GM19023 (cell line): Measurements from ENCODE around the gene PRRG4.
"Not testable (repeated sequence)": the region's sequence is repeated elsewhere in the genome, so short reads cannot be mapped to it uniquely, and the experiment has no call there.

Source experiments
- ATAC-seq: cut with Tn5 transposase; IDR thresholded peaks from one replicate; pipeline ENCODE4 v1.9.1; 2021; ENCODE audit warnings: mild to moderate bottlenecking, moderate library complexity; ENCODE audit not compliant: unreplicated experiment

The PRRG4 gene

DNA sequence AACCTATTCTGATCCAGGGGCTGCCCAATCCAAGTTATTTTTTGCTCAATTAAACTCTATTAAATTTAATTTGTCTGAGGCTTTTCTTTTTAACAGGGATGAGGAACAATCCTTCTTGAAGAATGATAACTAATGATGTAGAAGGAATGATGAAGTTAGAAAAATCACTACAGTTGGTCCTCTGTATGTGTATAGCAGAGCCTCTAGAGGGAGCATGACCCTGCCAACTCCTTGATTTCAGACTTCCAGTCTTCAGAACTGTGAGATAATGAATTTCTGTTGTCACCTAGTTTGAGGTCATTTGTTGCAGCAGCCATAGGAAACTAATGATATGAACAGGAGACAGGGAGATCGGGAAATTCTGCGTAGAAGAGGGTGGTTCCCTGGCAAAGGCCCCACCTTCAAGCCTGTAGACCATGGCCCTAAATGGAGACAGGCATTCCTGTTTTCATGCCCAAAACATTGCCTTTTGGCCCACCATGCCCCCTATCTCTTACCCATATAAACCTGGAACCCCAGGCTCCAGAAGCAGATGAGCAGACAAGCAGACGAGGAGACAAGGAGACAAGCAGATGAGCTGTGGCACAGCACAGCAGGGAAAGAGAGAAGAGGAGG is 55.1 kb downstream of the PRRG4 start:
- ATAC-seq, result no peak

DNA sequence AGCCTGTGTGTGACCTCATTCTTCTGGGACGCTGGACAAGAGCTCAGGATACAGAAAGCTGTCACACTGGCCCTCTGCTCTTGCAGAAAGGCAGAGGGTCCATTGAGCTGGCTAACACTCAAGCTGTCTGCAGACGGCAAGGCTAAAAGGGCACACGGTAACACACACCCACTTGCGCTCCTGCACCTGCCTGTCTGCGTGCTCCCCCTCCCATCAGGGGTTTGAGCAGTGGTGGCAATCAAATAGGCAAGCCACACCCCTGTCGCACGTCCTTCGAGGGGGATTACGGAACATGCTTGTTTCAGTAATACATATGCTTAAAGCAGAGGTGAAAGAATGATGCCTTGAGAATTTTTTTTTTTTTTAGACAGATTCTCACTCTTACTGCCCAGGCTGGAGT is 55.8 kb downstream of the PRRG4 start:
- ATAC-seq, result no peak

DNA sequence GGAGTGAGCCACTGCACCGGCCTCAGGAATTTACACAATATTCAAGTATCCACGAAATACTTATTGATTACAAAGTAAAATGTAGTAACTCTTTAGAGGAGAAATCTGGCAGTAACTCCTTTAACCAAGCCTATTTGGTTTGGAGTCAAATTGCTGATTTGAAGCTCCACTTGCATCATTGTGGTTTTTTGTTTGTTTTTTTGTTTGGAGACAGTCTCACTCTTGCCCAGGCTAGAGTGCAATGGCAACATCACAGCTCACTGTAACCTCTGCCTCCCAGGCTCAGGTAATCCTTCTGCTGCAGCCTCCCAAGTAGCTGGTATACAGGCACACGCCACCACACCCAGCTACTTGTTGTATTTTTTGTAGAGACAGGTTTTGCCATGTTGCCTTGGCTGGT is 56.5 kb downstream of the PRRG4 start:
- ATAC-seq, result no peak

DNA sequence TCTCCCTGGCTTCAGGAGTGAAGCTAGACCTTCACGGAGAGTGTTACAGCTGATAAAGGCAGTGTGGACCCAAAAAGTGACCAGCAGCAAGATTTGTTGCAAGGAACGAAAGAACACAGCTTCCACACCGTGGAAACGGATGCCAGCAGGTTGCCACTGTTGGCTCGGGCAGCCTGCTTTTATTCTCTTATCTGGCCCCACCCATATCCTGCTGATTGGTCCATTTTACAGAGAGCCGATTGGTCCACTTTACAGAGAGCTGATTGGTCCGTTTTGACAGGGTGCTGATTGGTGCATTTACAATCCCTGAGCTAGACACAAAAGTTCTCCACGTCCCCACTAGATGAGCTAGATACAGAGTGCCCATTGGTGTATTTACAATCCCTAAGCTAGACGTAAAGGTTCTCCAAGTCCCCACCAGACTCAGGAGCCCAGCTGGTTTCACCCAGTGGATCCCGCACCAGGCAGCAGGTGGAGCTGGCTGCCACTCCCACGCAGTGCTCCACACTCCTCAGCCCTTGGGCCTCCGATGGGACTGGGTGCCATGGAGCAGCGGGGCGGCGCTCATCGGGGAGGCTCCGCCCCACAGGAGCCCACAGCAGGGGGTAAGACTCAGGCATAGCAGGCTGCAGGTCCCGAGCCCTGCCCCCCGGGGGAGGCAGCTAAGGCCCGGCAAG is 58.1 kb downstream of the PRRG4 start:
- not testable (repeated sequence) for ATAC-seq

DNA sequence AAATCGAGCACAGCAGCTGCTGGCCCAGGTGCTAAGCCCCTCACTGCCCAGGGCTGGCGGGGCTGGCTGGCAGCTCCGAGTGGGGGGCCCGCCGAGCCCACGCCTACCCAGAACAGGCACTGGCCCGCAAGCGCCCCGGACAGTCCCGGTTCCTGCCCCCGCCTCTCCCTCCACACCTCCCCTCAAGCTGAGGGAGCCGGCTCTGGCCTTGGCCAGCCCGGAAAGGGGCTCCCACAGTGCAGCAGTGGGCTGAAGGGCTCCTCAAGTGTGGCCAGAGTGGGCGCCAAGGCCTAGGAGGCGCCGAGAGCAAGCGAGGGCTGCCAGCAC is 58.6 kb downstream of the PRRG4 start:
- not testable (repeated sequence) for ATAC-seq

DNA sequence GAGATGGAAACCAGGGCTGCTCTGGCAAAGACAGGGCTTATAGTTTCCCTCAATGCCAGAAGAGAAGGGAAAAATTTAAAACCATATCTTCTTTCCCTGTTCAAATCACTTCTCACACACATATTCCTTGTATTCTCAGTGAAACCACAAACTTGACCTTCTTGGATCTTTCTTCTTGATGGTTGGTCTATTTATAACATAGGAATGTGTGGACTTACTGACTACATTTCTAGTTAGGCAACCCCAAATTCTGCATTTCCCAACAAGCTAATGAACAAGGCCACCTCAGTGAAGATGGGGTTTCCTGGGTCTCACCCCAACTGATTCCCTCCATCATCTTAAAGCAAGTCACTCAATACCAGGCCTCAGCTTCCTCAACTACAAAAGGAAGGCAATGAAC is 59.1 kb downstream of the PRRG4 start:
- ATAC-seq, result no peak

DNA sequence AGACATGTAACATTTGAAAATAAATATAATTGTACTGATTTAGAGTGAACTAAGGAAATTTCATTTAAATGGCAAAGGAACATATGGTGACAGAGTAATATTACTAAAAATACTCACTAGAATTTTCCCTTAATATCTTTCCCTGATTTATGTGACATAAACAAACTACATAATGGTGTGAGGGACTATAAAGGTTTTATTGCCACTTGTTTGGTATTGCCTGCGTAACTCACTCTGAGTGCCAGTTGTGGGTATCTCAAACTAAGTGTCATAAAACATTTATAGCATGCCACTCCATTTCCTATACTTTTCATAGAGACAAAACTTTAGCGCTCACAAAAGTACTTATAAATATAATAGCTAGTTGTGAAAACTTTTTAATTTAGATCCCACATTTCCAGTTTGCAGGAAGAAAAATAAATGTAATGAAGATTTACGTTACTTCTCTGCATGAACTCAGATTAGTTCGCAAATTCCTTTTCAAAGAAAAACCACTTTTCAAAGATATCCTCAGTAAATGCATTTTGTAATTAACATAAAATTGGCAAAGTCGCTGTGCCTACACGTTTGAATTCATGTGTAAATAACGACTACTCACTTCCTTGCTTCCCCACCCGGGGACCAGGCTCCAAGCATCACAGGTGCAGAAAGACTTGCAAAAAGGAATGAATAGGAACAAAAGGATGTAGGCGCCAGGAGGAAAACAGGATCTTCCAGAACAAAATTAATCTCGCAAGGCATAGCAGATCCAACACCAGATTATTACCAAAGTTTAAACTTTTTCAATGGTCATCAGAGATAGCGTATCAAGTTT is 61.3 kb downstream of the PRRG4 start:
- no peak for ATAC-seq

DNA sequence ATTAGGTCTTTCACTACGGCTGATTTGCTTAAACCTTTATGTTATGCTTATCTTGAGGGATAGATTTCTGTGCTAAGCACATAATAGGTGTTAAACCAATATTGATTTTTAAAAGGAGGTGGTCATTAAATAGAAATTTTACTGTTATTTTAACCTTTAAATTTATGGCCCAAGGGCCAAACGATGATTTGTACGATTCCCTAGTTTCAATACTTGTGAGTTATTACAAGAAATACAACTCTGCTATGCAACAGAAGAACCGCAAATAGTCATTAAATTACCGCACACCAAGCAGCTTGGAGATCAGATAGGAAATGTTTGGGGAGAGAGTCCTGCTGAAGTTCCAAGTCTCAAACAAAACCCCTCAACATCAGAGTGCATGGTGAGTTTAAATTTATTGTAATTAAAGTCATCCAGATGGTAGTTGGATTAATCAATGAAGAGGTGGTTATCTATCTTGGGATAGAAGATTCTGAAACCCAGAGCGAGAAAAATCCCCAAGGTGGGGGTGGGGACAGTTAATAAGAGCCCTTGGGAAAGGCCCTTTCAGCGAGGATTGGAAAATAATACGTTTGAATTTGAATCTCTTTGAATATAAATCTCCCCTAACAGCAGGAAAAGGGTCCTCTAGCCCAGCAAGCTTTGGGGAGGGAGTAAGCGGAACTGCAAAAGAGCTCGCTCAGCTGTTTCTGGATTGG is 62.1 kb downstream of the PRRG4 start:
- no peak for ATAC-seq

DNA sequence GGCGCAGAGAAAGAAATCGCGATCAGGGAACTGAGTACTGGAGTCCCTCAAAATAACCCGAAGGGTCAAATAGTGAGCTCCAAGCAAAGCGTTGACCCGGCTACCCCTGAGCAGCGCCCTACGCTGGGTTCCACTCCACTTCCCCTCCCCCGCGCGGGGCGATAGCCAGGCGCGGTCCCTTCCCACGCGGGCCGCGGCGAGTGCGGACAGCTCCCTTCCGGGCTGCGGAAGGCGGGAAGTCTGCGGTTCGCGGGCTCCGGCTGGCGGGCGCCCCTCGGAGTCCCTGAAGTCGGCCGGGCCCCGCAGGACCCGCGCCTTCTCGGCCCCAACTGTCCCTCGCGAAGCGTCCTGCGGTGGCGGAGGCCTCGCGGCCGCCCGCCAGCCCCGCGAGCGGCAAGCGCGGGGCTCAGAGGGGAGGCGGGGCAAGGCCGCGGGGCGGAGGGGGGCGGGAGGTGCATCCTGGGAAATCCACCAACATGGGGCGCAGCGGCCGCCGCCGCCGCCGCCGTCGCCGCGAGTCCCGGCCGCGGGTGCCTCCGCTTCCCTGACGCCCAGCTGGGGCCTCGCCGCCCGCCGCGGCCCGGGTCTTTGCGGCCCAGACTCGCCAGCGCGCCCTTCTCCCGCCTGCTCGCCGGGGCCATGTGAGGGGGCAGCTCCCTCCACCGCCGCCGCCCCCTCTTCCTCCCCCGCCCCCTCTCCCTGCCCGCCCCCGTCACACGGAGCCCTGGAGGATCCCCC is 62.8 kb downstream of the PRRG4 start, which contains the start of gene QSER1:
TSS of gene QSER1 (plus strand) at position 457 of the 738 bp plus-strand sequence. CDS start 315 bp downstream, outside the sequence.
- ATAC-seq, result peak; percentile 71

DNA sequence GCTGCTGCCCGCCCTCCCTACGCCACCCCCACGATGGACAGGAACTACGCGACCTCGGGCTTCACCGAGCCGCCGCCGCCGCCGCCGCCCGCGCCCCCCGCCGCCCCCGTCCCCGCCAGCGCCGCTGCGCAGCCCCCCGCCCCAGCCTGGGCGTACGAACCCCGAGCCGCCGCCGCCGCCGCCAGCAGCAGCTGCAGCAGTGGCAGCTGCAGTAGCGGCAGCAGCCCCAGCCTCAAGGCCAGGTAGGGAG is 63.3 kb downstream of the PRRG4 start:
- ATAC-seq, result no peak

DNA sequence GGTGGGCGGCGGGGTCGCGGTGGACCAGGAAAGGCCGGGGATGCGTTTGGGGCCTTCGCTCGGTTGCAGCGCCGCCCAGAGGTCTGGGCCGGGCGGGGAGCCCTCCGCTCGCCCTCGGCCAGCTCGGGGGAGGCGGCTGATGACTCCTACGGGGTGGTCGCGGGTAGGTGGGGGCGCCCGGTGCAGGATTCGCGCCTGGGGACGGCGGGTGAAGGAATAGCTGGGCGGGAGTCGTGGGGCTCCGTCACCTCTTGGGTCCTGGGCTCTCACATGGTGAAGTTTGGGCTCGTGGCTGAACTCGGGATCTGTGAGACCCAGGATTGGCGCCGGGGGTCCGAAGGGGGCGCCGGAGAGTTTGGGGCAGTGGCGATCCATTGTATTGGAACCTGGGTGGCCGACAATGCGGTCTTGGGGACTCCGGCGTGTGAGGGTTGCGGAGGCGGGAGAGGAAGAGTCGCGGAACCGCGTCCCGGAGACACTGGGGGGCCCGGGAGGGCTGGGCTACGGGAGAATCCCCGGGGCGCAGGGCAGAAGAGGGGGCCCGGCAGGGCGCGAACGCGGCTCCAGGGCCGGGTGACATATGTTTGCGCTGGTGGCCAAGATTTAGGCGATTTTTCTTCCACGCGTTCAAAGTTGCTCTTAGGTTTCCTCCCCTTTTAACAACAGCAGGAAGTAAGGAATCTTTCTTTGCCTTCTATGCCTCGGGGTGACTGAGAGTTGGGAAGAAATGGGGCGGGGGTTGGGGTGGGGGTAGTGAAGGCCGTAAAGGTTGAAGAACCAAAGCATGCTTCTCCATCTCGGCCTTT is 63.8 kb downstream of the PRRG4 start:
- peak; percentile 34 for ATAC-seq

DNA sequence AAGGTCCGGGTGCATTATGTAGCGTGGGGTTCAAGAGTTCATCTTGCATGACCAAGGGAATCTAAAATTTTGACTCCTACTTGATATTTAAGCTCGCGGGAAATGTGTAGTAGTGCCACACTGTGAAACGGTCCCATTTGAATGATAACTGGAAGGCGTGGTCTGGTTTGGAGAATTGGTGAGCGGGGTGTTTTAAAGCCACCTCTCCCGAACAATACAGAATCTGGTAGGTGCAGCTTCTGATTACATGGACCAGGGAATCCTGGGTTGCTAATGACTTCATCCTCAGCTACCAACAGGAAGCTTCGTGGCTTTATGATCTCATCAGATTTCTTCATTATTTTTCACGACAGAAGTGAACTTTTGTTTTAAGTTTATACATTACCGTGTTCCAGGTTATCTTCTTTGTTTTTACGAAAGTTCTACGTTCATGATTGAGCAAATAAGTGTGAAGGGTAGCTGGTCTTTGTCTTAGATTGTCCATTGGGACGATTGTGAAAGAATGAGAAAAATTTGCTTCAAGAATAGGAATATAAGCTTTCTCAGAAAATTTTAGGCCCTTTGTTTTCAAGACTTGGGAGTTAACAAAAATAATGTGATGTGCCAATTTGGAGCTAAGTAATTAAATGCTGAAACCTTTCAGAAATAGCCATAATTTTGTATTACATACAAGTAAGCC is 64.6 kb downstream of the PRRG4 start:
- no peak for ATAC-seq

DNA sequence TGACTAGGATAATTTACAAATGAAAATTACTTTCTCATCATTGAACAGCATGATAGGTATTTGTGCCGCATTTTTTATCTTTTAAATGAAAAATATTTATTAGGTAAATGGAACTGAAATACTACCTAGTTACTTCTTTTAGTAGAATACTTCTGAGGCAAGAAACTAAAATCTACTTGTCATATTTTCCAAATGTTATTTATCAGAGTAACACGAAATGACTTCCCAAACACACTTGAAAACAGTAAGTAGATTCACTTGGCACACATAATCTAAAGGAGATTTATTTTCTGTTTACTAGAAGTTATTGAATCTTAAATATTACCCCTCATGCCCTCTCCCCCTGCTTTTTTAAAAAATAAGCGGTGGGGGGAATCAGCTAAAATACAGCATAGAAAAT is 65.2 kb downstream of the PRRG4 start:
- no peak for ATAC-seq

DNA sequence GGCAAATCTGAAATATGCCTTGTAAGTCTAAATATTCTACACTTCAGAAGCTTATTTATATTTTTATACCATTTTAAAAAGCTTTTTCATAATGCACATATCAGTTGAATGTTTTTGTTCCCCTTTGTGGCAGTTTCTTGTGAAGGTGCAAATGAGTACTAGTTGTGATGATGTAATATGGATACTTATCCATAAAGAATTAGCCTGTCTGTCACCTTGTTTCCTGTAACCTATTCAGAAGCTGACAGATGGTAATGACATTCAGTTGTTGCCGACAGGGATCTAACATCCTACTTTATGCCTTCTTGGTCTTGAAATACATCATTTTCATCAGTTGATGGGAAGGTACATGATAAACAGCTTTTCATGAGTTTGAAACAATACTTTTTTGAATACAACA is 65.7 kb downstream of the PRRG4 start:
- ATAC-seq, result no peak

DNA sequence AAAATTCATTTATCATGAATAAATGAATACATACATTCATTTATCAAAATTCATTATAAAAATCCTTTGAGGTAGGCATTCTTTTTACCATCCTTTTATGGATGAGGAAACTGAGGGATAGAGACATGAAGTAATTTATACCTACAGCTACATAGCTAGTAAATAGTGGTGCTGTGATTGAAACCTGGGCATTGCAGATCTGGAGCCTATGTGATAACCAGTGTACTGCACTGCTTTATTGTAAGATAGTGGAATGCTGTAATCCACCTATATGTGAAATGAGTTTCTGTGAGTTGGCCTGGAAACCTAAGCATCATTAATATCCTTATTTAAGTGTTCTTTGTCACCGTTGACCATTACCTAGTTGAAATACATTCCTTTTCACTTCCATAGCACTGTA is 67.4 kb downstream of the PRRG4 start:
- ATAC-seq, result no peak

DNA sequence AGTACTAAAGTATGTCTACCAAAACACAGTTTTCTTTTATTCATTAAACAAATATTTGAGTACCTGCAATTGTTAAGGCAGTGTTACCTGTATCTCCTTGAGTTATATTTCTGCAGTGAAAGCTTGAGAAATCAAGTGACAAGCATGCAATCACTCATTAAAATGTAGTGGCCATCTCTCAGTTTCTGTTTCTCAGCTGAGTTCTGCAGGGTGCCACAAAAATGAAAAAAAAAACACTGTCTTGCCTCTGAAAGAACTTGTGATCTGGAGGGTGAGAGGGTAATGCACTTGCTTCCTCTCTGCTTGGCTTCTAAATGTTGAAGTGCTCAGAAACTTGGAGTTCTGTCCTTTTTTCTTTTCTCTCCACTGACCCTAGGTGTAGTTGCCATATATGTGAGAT is 69.7 kb downstream of the PRRG4 start:
- peak; percentile 68 for ATAC-seq

DNA sequence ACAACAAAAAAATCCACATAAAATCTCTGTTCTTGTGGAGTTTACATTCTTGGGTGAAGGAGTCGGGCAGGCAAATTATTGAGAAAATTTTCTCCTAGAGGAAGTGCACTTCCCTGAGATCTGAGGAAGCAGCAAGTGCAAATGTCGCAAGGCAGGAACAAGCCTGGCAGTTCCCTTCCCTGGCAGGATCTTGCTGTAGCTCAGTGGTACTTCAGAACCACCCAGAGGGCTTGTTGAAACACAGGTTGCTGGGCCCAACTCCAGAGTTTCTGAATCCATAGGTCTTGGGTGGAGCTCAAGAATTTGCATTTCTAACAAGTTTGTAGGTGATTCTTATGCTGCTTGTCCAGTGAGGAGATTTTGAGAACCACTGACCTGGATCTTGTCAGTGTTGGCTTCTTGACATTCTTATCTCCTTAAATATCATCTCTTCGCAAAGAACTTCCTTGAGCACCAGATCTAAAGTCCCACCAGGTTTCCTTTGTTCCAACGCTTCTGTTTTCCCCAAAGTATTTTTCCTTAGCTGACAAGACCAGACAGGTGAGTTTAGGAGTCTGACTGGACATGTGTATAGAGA is 72.5 kb downstream of the PRRG4 start:
- no peak for ATAC-seq

DNA sequence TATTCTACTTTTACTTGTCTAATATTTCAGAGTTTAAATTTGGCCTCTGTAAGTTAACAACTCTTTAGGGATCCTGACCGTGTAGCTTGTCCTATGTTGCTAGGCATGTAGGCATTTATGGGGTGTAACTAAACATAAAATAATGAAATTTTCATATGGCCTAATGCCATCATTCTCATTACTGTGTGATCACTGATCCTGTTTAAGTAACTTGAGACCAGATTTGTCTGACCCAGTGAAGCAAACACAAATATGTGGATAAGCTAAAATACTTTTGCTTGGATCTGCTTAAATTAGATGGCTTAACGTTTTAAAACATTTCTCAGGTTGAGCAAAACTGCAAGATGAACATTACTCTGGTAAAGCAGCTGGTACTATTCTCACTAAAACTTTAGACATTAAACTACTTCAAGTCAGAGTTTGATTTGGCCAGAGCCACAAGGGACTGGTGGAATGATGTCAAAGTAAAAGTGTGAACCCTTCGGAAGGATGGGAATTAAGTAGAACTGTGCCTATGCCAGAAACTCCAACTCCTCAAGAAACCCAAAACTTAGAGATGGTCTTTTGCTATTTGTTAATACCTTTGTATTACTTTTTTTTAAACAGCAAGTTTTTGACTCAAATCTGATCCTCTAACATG is 75.4 kb downstream of the PRRG4 start:
- ATAC-seq, result no peak
